Type B pancreatic cell (in vitro differentiated cells): ENCODE data around the gene IL3RA. TPM values are rescaled to one million over a fixed set of nuclear protein-coding genes. Genes with fewer than 3 reads are reported as not detected.

Experiments
- DNase-seq: peaks from one replicate; pipeline ENCODE4 v3.0.0; 2021; ENCODE audit warnings: mixed read lengths; ENCODE audit not compliant: unreplicated experiment; ENCODE audit errors: extremely low spot score
- H3K27ac Mint-ChIP-seq: 2 replicates; pipeline ENCODE4 v1.8.0; 2021; ENCODE audit warnings: mild to moderate bottlenecking, mixed read lengths
- H3K27me3 Mint-ChIP-seq: 2 replicates; pipeline ENCODE4 v1.8.0; 2021; ENCODE audit warnings: mixed read lengths
- H3K36me3 Mint-ChIP-seq: 2 replicates; pipeline ENCODE4 v1.8.0; 2021; ENCODE audit warnings: mixed read lengths
- H3K4me1 Mint-ChIP-seq: one replicate; pipeline ENCODE4 v1.8.0; 2021; ENCODE audit warnings: mixed read lengths; ENCODE audit not compliant: unreplicated experiment
- H3K4me3 Mint-ChIP-seq: 2 replicates; pipeline ENCODE4 v1.8.0; 2021; ENCODE audit warnings: mild to moderate bottlenecking, mixed read lengths
- H3K9me3 Mint-ChIP-seq: 2 replicates; pipeline ENCODE4 v1.8.0; 2021; ENCODE audit warnings: mixed read lengths
- total RNA-seq: library from RNA; stranded (reverse); gene quantifications from 2 replicates; pipeline ENCODE4 v1.2.1, GENCODE V29; 2021; ENCODE audit warnings: low replicate concordance
- TF ChIP-seq, protein P1 (sequence below): fragments of 200-600 bp; sonication (generic); conservative IDR thresholded peaks from 2 replicates; pipeline ENCODE4 v1.5.0; 2021; ENCODE audit warnings: antibody characterized with exemption, mild to moderate bottlenecking

IL3RA gene
- total RNA-seq, 1 donor from 2014 or later, result not detected

DNA sequence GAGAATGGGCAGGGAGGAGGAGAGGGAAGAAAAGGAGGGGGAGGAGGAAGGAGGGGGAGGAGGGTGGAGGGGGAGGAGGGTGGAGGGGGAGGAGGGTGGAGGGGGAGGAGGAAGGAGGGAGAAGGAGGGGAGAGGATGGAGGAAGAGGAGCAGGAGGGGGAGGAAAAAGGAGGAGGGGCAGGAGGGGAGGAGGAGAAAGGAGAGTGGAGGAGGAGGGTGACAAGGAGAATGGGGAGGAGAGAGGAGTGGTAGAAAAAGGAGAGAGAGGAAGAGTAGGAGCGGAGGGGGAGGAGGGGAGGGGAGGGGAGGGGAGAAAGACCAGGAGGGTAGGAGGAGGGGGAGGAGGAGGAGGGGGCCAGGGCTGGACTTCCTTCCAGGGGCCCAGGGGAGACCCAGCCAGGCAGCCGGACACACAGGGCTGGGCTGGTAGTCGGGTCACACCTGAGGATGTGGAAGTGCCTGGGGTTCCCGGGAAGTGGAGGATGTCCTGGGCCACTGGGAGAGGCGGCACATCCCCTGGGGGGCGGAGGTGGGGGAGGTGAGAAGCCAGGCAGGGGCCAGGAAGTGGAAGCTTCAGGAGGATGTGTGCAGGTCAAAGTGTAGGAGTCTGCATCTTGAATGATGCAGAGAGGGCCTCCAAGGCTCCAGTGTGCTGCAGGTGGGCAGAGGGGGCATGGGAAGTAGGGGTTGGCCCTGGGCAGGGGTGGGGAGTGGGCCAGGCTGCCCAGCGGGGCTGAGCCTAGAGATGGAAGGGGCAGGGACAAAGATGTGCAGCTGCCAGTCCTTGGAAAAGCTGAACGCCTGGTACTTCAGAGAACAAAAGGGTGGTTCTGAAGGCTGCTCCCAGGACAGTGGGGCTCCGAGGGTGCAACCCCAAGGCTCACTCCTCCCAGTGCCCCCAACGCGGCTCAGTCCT, 18.8 kb downstream of the IL3RA start:
- no peak for DNase-seq
- Mint-ChIP-seq H3K4me3 (no peak overlapping the region), H3K27ac (no peak overlapping the region), H3K9me3 (no peaks in the 10 kb centered on the region), H3K27me3 (no peaks in the 10 kb centered on the region), H3K4me1 (no peaks in the 10 kb centered on the region), H3K36me3 (no peaks in the 10 kb centered on the region)
- TF ChIP-seq, protein P1, sequence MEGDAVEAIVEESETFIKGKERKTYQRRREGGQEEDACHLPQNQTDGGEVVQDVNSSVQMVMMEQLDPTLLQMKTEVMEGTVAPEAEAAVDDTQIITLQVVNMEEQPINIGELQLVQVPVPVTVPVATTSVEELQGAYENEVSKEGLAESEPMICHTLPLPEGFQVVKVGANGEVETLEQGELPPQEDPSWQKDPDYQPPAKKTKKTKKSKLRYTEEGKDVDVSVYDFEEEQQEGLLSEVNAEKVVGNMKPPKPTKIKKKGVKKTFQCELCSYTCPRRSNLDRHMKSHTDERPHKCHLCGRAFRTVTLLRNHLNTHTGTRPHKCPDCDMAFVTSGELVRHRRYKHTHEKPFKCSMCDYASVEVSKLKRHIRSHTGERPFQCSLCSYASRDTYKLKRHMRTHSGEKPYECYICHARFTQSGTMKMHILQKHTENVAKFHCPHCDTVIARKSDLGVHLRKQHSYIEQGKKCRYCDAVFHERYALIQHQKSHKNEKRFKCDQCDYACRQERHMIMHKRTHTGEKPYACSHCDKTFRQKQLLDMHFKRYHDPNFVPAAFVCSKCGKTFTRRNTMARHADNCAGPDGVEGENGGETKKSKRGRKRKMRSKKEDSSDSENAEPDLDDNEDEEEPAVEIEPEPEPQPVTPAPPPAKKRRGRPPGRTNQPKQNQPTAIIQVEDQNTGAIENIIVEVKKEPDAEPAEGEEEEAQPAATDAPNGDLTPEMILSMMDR, result no peak

DNA sequence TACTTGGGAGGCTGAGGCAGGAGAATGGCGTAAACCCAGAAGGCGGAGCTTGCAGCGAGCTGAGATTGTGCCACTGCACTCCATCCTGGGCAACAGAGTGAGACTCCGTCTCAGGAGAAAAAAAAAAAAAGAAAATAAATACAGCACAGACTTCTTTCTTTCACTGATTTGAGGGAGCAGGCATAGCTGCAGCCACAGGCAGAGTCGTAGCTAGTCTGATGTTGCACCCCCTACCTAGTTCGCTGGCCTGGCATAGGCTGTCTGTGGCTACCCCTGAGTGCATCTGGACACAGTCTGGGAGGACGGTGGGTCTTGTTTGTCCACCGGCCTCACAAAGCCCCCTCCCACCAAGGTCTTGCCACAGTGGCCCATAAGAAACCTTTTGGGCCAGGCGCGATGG, 21.4 kb downstream of the IL3RA start:
- no peaks in the 10 kb centered on the region for H3K4me1 Mint-ChIP-seq
- H3K9me3 Mint-ChIP-seq, result no peaks in the 10 kb centered on the region
- no peak overlapping the region for H3K27ac Mint-ChIP-seq

GRCh38 chrX:1358793-1359476, 22.4 kb downstream of the IL3RA start:
- Mint-ChIP-seq H3K27me3 (no peaks in the 10 kb centered on the region), H3K4me3 (no peak overlapping the region), H3K36me3 (peaks cover 6% of the 10 kb centered on the region), H3K4me1 (no peaks in the 10 kb centered on the region), H3K27ac (no peak overlapping the region), H3K9me3 (no peaks in the 10 kb centered on the region)
- no peak for DNase-seq
- TF ChIP-seq, protein P1, result no peak

More for the DNA sequence above, 21.4 kb downstream of the IL3RA start:
- TF ChIP-seq, protein P1, result no peak
- Mint-ChIP-seq H3K36me3 (peaks cover 6% of the 10 kb centered on the region), H3K27me3 (no peaks in the 10 kb centered on the region), H3K4me3 (no peak overlapping the region)
- no peak for DNase-seq

DNA sequence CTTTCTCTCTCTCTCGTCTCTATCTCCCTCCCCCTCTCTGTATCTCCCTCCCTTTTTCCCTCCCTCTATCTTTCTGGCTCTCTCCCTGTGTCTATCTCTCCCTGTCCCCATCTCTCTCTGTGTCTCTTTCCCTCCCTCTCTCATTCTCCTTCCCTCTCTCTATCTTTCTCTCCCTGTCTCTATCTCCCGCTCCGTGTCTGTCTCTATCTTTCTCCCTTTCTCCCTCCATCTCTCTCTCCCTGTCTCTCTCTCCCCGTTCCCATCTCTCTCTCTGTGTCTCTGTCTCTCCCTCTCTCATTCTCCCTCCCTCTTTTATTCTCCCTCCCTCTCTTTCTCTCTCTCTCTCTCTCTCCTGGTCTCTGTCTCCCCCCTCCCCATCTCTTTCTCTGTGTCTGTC, 22.9 kb downstream of the IL3RA start:
- DNase-seq, result no peak
- TF ChIP-seq, protein P1, result no peak
- Mint-ChIP-seq H3K4me3 (no peak overlapping the region), H3K4me1 (no peaks in the 10 kb centered on the region), H3K27ac (no peak overlapping the region), H3K36me3 (peaks cover 6% of the 10 kb centered on the region), H3K9me3 (no peaks in the 10 kb centered on the region), H3K27me3 (no peaks in the 10 kb centered on the region)

GRCh38 chrX:1360171-1360570, 23.6 kb downstream of the IL3RA start:
- peaks cover 6% of the 10 kb centered on the region for H3K36me3 Mint-ChIP-seq
- no peak overlapping the region for H3K27ac Mint-ChIP-seq
- H3K27me3 Mint-ChIP-seq, result no peaks in the 10 kb centered on the region
- DNase-seq, result no peak
- H3K9me3 Mint-ChIP-seq, result no peaks in the 10 kb centered on the region
- TF ChIP-seq, protein P1, result no peak
- no peaks in the 10 kb centered on the region for H3K4me1 Mint-ChIP-seq
- no peak overlapping the region for H3K4me3 Mint-ChIP-seq
